SU-DHL-6 (cell line): ENCODE measurements around the gene GRIA3.

Experiments used
- H2AFZ ChIP-seq: fragments of 200-600 bp; sonication (generic); 2 replicates; pipeline ENCODE4 v1.6.1; 2014; ENCODE audit warnings: low read depth, mild to moderate bottlenecking, moderate library complexity, mixed read lengths, antibody characterized with exemption, low read length; ENCODE audit not compliant: severe bottlenecking
- H3F3A ChIP-seq: fragments of 200-600 bp; shearing (Covaris generic); 2 replicates; pipeline ENCODE4 v1.6.0; 2016; ENCODE audit warnings: antibody characterized with exemption, mild to moderate bottlenecking; ENCODE audit not compliant: insufficient read depth
- H3K27ac ChIP-seq: fragments of 200-600 bp; sonication (generic); 2 replicates; pipeline ENCODE4 v1.5.1; 2016; ENCODE audit warnings: low read depth, mild to moderate bottlenecking, low read length, moderate library complexity, mixed read lengths
- H3K27me3 ChIP-seq: fragments of 200-600 bp; sonication (generic), shearing (Covaris generic); 2 replicates; pipeline ENCODE4 v1.6.0; 2014; ENCODE audit warnings: mild to moderate bottlenecking, low read length
- H3K36me3 ChIP-seq: fragments of 200-600 bp; sonication (generic); 2 replicates; pipeline ENCODE4 v1.6.1; 2014; ENCODE audit warnings: mild to moderate bottlenecking, low read length, mixed read lengths
- H3K4me2 ChIP-seq: fragments of 300-600, 200-600 bp; shearing (Covaris generic), sonication (generic); 2 replicates; pipeline ENCODE4 v1.6.0; 2014; ENCODE audit warnings: low read length, low read depth, mild to moderate bottlenecking; ENCODE audit not compliant: poor library complexity, severe bottlenecking
- H3K4me3 ChIP-seq: fragments of 200-600 bp; sonication (generic); 2 replicates; pipeline ENCODE4 v1.5.1; 2014; ENCODE audit warnings: antibody characterized with exemption, low read length, mild to moderate bottlenecking, mixed read lengths; ENCODE audit not compliant: insufficient read depth, poor library complexity, severe bottlenecking
- H3K79me2 ChIP-seq: fragments of 200-600 bp; sonication (generic); 2 replicates; pipeline ENCODE4 v1.6.1; 2014; ENCODE audit warnings: mild to moderate bottlenecking, low read length, moderate library complexity; ENCODE audit not compliant: insufficient read depth
- H3K9ac ChIP-seq: fragments of 200-600 bp; sonication (generic); 2 replicates; pipeline ENCODE4 v1.7.0; 2014; ENCODE audit warnings: mild to moderate bottlenecking, low read length
- H3K9me2 ChIP-seq: fragments of 200-600 bp; sonication (generic); replicated peaks from 2 replicates; pipeline ENCODE4 v1.6.1; 2014; ENCODE audit warnings: low read length; ENCODE audit not compliant: insufficient read depth
- H3K9me3 ChIP-seq: fragments of 200-600 bp; sonication (generic); 2 replicates; pipeline ENCODE4 v1.6.1; 2014; ENCODE audit warnings: low read length, mixed read lengths; ENCODE audit not compliant: insufficient read depth
- H4K20me1 ChIP-seq: fragments of 200-600 bp; sonication (generic); 2 replicates; pipeline ENCODE4 v1.6.1; 2014; ENCODE audit warnings: low read depth, mild to moderate bottlenecking, antibody characterized with exemption, low read length, moderate library complexity, mixed read lengths
- EZH2phosphoT487 ChIP-seq: fragments of 200-600 bp; sonication (generic), shearing (Covaris generic); conservative IDR thresholded peaks from 2 replicates; pipeline ENCODE4 v1.6.1; 2018; ENCODE audit warnings: mild to moderate bottlenecking, antibody characterized with exemption, low read length, moderate library complexity, mixed read lengths
- TF ChIP-seq, protein P1 (sequence below): fragments of 200-600 bp; sonication (generic); IDR thresholded peaks from one replicate; pipeline ENCODE4 v1.5.1; 2017; ENCODE audit warnings: antibody characterized with exemption, mild to moderate bottlenecking, low read length, moderate library complexity; ENCODE audit not compliant: insufficient read depth, poor library complexity, severe bottlenecking

Gene GRIA3

DNA sequence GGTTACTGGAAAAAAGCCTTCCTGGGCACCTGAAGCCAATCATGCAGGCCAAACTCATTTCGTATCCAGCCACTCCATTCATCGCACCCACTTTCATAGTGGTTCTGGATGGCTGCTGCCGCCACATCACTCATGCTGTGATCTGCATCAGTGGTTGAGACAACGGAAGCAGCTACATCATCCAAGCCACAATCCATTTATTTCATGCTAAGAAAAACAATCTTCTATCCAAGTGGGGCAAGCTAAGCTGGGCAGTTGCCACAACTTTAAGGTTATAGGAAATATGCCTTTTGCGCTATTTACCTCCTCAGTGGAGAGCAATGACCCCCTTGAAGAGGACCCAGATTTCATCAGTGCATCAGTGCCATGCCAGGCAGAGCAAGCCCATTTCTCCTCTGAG lies 124.6 kb downstream of the GRIA3 start:
- Histone ChIP-seq H3K9me3 (no peaks in the 10 kb centered on the region), H4K20me1 (no peaks in the 10 kb centered on the region), H3K4me3 (no peak overlapping the region), H3K9me2 (no peaks in the 10 kb centered on the region), H2AFZ (no peak overlapping the region), H3F3A (no peaks in the 10 kb centered on the region), H3K27me3 (no peaks in the 10 kb centered on the region), H3K27ac (no peak overlapping the region), H3K36me3 (no peaks in the 10 kb centered on the region), H3K9ac (no peak overlapping the region), H3K4me2 (no peak overlapping the region), H3K79me2 (no peaks in the 10 kb centered on the region)
- TF ChIP-seq, protein P1, sequence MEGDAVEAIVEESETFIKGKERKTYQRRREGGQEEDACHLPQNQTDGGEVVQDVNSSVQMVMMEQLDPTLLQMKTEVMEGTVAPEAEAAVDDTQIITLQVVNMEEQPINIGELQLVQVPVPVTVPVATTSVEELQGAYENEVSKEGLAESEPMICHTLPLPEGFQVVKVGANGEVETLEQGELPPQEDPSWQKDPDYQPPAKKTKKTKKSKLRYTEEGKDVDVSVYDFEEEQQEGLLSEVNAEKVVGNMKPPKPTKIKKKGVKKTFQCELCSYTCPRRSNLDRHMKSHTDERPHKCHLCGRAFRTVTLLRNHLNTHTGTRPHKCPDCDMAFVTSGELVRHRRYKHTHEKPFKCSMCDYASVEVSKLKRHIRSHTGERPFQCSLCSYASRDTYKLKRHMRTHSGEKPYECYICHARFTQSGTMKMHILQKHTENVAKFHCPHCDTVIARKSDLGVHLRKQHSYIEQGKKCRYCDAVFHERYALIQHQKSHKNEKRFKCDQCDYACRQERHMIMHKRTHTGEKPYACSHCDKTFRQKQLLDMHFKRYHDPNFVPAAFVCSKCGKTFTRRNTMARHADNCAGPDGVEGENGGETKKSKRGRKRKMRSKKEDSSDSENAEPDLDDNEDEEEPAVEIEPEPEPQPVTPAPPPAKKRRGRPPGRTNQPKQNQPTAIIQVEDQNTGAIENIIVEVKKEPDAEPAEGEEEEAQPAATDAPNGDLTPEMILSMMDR = no peak
- TF ChIP-seq EZH2phosphoT487 = no peak

DNA sequence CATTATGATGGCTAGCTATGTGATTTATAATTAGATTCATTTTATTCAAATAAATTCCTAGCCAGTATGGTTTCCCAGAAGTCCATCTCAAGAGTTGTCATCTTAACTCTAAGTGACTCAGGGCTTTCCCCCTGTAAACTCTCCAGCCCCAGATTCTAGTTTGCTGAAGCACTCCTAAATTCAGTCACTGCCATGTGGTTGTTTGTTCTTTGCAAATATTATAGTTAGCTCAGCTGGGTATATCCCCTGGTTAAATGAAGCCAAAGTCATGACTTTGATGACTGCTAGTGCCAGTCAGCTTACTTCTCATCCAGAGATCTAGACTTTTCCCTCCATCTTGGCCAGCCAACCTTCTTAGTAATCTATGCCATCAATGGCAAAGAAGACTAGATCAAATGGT lies 126.0 kb downstream of the GRIA3 start:
- Histone ChIP-seq H3F3A (no peaks in the 10 kb centered on the region), H2AFZ (no peak overlapping the region), H3K9ac (no peak overlapping the region), H3K9me2 (no peaks in the 10 kb centered on the region), H4K20me1 (no peaks in the 10 kb centered on the region), H3K4me2 (no peak overlapping the region), H3K4me3 (no peak overlapping the region), H3K27ac (no peak overlapping the region), H3K36me3 (no peaks in the 10 kb centered on the region), H3K27me3 (no peaks in the 10 kb centered on the region), H3K79me2 (no peaks in the 10 kb centered on the region), H3K9me3 (no peaks in the 10 kb centered on the region)
- TF ChIP-seq EZH2phosphoT487 = no peak
- TF ChIP-seq, protein P1 = no peak

DNA sequence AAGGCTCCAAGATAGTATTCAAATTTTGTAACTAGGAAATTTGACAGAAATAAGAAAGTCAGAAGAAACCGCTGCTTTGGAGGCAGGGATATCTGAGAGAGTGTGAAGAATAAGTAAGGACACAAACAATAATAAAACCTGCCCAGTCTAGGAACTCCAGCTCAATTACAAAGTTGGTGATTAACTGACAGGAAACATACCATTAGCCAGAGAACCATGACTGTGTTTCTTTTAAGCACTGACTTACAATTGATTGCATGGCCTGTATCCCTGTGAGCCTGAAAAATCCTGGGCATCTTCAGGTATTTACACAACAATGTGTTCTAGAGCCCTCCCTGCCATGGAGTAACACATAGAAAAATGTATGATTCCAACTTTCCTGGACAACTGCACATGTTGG lies 127.4 kb downstream of the GRIA3 start:
- H4K20me1 ChIP-seq = no peaks in the 10 kb centered on the region
- no peak overlapping the region for H3K4me3 ChIP-seq
- H3K27me3 ChIP-seq = no peaks in the 10 kb centered on the region
- H3K9ac ChIP-seq = no peak overlapping the region
- no peaks in the 10 kb centered on the region for H3K36me3 ChIP-seq
- no peaks in the 10 kb centered on the region for H3K79me2 ChIP-seq
- no peak overlapping the region for H3K27ac ChIP-seq
- TF ChIP-seq EZH2phosphoT487 = no peak
- TF ChIP-seq, protein P1 = no peak
- no peaks in the 10 kb centered on the region for H3K9me3 ChIP-seq
- no peak overlapping the region for H3K4me2 ChIP-seq
- H2AFZ ChIP-seq = no peak overlapping the region
- H3F3A ChIP-seq = no peaks in the 10 kb centered on the region
- no peaks in the 10 kb centered on the region for H3K9me2 ChIP-seq

DNA sequence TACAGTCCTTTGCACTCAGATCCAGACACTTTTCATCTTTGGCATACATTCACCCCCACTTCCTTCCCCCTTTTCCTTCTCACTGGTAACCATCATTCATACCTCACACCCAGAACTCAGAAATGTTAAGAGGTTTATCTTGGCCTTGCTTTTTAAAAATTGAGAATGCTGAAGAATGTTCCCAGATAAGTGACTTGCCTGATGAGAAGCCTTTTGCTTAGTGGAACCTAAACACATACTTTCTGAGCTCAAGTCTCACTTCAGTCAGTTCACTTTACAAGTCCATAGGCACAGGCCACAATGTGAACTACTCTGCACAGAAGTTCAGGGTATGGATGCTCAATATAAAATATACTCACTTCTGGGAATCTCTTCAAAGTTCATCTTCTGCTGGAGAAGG lies 129.4 kb downstream of the GRIA3 start:
- Histone ChIP-seq H3K4me3 (no peak overlapping the region), H4K20me1 (no peaks in the 10 kb centered on the region), H3K9ac (no peak overlapping the region), H3K79me2 (no peaks in the 10 kb centered on the region), H3K27me3 (no peaks in the 10 kb centered on the region), H3K27ac (no peak overlapping the region), H3K9me3 (no peaks in the 10 kb centered on the region), H3F3A (no peaks in the 10 kb centered on the region), H3K4me2 (no peak overlapping the region), H2AFZ (no peak overlapping the region), H3K36me3 (no peaks in the 10 kb centered on the region), H3K9me2 (no peaks in the 10 kb centered on the region)
- TF ChIP-seq, protein P1 = no peak
- TF ChIP-seq EZH2phosphoT487 = no peak
